ENCODE data around the gene CPLANE2.

CPLANE2 gene

DNA sequence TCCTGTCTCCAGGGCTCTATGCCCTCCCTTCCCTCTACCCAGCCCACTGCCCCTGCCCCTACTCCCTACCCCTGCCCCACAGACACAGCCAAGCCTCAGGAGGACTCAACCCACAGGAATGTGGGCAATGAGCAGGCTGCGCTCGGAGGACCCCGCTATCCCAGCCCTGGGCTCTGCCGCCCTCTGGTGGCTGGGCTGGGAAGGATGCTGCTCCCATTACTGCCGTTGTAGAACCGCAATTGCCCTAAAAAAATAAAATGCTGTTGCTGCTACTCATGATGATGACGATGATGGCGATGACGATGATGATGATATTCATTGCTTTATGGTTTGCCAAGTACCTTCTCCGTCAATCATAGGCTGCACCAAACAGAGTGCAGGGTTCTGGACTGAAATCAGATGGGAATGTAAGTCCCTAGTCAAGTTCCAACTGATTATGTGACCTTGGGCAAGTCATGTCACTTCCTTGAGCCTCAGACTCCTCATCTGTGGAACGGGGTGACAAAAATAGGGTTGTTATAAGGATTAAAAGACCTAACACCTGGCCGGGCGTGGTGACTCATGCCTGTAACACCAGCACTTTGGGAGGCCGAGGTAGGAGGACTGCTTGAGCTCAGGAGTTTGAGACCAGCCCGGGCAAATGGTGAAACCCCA lies 49.1 kb downstream of the CPLANE2 start:
- peak; percentile 87 for DNase-seq (ENCODE audit: low spot score)

DNA sequence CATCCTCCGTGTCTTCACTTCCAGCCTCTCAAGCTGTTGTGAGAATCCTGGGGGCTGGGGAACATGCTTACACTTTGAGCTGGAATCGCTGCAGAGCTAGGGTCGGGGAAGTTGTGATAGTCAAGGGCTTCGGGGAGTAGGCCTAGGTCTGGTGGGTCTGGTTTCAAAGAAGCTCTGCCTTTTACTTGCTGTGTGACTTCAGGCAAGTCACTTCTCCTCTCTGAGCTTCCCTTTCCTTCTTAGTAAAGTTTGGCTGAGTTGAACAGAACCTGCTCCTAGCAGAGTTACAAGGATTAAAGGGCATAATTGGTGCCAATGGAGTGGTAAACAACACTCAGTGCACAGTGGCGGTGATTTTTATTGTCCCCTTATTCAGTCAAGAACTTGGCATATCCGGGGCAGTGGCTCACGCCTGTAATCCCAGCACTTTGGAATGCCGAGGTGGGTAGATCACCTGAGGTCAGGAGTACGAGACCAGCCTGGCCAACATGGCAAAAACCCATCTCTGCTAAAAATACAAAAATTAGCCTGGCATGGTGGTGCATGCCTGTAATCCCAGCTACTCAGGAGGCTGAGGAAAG lies 50.2 kb downstream of the CPLANE2 start:
- DNase-seq (ENCODE audit: low spot score), result no peak

DNA sequence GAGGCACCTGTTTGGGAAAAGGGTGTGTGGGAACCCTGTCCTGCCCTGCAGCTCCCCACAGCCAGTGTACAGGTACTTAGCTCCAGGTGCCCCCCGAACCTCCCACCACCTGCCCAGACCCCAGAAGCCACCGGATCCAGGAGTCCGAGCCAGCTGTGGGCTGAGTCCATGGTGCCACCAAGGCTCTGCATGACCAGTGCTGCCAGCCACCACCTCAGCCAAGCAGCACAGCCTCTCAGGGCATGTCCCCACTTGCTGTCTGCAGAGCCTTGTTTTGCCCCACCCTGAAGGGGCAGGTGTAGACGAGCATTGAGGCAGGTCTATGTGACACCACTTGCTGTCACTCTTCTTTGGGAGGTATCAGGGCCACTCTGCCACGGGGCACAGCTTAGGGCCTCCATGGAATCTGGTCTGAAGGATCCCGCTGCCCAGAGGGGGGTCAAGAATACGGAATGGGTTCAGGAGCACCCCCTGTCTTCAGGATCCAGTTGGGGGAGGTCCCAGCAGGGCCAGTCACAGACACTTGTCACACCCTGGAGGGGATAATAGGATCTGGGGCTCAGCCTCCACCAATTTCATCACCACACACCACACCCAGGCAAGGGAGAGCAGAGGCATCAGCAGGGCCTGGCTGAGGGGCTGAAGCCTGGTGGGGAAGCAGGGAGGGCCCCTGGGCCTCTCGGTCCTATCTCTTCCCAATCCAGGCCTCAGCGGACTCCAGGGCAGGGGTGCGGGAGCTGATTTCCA lies 52.3 kb downstream of the CPLANE2 start:
- no peak for DNase-seq (ENCODE audit: low spot score)

DNA sequence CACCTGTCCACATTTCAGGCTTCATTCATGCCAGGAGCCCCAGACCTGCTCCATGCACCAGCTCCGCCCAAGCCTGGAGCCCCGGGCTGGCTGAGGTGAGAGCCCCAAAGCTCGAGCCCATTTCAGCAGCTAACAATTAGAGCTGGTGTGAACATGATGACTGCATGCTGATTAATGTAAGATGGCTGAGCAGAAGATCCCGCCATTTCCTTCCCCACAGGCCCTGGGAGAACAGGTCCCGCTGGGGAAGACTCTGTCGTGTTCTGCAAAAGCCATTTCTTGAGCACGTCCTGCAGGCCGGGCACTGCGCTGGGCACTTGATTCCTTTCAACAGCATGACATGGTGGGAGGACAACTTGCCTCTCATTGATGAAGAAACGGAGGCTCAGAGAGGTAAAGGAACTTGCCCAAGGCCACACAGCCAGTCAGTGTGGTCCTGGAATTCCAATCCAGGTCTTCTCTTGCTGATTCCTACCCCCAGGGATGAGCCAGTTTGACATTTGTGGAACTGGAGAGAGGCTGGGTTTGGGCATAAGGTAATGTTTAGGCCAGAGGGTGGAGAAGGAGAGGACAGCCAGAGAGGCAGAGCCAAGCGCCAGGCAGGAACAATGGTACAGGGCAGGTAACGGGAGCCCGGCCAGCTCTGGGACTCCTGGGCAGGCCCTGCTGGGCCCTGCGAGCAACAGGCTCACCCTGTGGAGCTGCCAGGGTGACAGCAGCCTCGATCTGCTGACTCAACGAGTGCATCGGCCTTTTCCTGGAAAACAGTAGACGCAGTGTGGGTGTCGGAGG lies 53.0 kb downstream of the CPLANE2 start:
- DNase-seq (ENCODE audit: low spot score), result no peak

DNA sequence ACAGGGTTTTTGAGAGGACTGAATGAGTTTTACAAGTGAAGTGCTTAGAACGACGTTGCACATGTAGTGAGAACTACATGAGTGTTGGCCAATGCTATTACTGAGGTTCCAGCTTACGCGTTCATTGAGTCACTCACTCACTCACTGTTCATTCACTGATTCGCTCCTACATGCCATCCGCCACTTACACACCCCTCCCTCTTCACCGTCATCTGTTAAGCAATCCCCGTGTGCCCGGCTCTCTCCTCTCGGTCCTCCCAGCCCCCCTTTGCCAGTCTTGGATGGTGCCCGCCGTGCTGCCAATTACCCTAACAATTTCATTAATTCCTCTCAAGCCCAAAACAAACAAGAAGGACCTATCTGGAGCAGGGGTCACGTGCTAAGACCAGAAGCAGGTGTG lies 53.8 kb downstream of the CPLANE2 start:
- DNase-seq (ENCODE audit: low spot score), result peak; percentile 88

DNA sequence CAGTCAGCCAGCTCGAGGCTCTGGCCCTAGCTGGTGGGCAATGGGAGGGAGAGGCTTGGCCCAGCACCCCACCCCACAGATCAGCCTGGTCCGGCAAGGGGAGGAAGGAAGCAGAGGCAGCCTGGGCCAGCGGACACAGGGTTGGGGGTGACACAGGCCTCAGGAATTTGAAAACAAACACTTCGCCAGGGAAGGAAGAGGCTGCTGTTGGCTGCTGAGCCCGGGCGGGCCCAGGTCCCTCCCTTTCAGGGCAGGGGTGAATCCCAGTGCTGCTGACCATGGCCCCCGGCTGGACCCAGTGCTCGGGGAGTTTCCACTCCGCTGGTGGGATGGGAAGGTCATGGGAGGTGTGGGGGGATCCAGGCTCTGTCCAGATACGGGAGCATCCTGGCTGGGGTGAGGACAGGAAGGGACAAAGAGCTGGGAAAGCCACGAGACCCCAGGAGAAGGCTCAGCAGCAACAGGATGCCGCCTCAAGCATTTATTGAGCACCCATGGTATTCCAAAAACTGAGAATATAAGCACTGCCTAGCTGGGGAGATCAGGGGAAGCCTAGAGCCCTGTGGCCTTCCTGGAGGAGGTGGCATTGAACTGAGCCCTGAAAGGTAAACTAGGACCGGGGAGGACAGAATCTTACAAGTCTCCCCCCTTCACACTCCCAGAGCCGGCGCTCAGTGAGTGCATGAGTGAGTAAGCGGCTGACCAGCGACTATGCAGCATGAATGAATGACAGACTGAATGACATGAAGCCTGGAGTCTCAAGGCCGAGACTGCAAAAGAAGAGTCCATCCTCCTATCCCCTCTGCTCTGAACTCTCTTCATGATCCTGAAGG lies 54.9 kb downstream of the CPLANE2 start:
- peak; percentile 89 for DNase-seq (ENCODE audit: low spot score)
